Suprapubic skin (tissue), 3 donors: Measurements from ENCODE around the gene VPS36.

Experiments used
- EP300 ChIP-seq: sonication (generic); formaldehyde crosslinking; IDR thresholded peaks from one replicate; pipeline ENCODE4 v1.6.1; 2017; ENCODE audit warnings: antibody characterized with exemption
- TF ChIP-seq, protein P1 (sequence below), 2 donors: fragments of 200-600 bp in 1 of 2; fragments of 450-650 bp in 1 of 2; sonication (generic) in 1 of 2; IDR thresholded peaks; one replicate each; pipeline ENCODE4 v1.5.1; 2016 to 2019; ENCODE audit warnings: antibody characterized with exemption in 2 of 2, mild to moderate bottlenecking in 1 of 2, moderate library complexity in 1 of 2

DNA sequence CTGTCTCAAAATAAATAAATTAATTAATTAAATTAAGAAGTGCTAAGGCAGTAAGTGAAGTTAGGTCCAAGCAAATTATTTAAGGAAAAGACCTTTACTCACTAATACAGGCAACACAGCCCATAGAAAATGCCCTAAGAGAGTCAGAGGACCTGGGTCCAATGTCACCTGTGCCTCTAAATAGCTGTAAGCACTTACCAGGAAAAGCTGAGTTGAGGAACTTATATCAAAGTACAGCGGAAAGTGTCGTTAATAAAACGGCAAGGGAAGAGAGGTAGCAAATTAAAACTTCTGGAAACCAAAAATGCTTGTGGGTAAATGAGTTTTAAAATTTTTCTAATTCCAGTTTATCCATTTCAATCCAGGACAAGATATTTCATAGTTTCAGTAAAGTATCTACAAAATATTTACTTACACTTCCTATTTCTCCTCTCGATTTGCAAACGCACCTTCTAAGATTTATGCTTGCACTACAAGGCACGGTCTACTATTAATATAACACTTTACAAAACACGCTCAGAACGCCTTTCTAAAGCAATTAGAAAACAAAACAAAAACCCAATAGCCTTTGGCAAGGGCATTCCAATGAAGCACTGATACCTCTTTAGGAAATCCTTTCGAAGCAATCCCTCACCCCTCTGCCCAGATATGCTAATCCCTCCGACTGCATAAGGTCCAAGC is 963 bp downstream of the VPS36 start:
- TF ChIP-seq, protein P1, sequence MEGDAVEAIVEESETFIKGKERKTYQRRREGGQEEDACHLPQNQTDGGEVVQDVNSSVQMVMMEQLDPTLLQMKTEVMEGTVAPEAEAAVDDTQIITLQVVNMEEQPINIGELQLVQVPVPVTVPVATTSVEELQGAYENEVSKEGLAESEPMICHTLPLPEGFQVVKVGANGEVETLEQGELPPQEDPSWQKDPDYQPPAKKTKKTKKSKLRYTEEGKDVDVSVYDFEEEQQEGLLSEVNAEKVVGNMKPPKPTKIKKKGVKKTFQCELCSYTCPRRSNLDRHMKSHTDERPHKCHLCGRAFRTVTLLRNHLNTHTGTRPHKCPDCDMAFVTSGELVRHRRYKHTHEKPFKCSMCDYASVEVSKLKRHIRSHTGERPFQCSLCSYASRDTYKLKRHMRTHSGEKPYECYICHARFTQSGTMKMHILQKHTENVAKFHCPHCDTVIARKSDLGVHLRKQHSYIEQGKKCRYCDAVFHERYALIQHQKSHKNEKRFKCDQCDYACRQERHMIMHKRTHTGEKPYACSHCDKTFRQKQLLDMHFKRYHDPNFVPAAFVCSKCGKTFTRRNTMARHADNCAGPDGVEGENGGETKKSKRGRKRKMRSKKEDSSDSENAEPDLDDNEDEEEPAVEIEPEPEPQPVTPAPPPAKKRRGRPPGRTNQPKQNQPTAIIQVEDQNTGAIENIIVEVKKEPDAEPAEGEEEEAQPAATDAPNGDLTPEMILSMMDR (IDR thresholded peaks at IDR 0.05) = no peak
- TF ChIP-seq EP300 = no peak
